ENCODE results near the gene SDR9C7.

DNA sequence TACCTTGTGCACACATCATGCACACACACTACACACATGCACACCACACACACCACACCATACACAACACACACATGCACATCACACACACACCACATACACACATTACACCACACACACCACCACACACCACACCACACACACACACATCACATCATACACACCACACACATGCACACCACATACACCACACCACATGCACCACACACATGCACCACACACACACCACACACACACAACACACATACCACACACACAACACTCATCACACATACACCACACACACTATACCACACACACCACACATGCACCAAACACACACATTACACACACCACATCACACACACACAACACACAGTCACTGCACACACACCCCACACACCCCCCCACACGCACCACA is 38.1 kb downstream of the SDR9C7 start:
- TF ChIP-seq, protein P1, sequence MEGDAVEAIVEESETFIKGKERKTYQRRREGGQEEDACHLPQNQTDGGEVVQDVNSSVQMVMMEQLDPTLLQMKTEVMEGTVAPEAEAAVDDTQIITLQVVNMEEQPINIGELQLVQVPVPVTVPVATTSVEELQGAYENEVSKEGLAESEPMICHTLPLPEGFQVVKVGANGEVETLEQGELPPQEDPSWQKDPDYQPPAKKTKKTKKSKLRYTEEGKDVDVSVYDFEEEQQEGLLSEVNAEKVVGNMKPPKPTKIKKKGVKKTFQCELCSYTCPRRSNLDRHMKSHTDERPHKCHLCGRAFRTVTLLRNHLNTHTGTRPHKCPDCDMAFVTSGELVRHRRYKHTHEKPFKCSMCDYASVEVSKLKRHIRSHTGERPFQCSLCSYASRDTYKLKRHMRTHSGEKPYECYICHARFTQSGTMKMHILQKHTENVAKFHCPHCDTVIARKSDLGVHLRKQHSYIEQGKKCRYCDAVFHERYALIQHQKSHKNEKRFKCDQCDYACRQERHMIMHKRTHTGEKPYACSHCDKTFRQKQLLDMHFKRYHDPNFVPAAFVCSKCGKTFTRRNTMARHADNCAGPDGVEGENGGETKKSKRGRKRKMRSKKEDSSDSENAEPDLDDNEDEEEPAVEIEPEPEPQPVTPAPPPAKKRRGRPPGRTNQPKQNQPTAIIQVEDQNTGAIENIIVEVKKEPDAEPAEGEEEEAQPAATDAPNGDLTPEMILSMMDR (IDR thresholded peaks at IDR 0.05; ENCODE audit: control extremely low read depth in 1 of 3, insufficient read depth in 1 of 3, low read depth in 1 of 3, low read length in 3 of 3): no peak
- no peak for TF ChIP-seq RFX5 (IDR thresholded peaks at IDR 0.05; ENCODE audit: borderline replicate concordance, low read depth, low read length)
- TF ChIP-seq, protein P2, sequence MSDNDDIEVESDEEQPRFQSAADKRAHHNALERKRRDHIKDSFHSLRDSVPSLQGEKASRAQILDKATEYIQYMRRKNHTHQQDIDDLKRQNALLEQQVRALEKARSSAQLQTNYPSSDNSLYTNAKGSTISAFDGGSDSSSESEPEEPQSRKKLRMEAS (IDR thresholded peaks at IDR 0.05): no peak
- TF ChIP-seq NRF1 (IDR thresholded peaks at IDR 0.05; ENCODE audit: low read depth, low read length): no peak
- TF ChIP-seq EZH2 (IDR thresholded peaks at IDR 0.05; ENCODE audit: low read depth, low read length, severe bottlenecking): no peak
- no peak for TF ChIP-seq KDM1A (IDR thresholded peaks at IDR 0.05; ENCODE audit: borderline replicate concordance, low read length)
- no peak for TF ChIP-seq SRF (IDR thresholded peaks at IDR 0.05; ENCODE audit: low read depth, low read length)

Measured in H1 (cell line).